Measurements from ENCODE around the gene NATD1. TPM values are rescaled to one million over a fixed set of nuclear protein-coding genes. Genes with fewer than 3 reads are reported as not detected.

The NATD1 gene
- total and polyA plus RNA-seq, 2 experiments from 2014 or later, result 2.1 to 8.1 TPM

DNA sequence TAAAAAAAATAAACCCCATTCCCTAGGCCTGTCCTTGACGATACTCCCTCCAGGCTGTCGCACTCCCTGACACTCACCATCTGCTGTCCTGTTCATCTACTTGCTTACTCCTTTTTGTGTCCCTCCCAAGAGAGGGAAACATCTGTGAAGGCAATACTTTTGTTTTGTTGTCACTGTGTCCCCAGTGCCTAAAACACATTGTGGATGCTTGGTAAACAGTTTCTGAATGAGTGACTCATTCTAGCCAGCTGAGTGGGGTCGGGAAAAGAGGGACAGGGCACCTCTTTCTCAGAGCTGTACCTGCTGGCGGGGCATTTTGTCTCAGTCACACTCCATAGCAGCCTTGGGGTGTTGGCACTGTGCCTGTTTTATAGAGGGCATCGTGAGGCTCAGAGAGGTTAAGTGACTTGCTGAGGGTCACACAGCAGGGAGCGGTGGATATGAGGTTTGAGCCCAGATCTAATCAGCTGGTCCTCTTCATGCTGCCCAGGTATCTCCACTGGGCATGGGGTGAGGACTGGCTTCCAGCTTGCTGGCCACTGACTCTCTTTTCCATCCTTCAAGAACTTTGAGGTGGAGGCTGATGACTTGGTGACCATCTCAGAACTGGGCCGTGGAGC is 46.9 kb upstream of the NATD1 start:
- peaks cover 3% of the 10 kb centered on the region; the same call in 1 of the 3 replicates for H3K4me1 Mint-ChIP-seq
- peaks cover 84% of the 10 kb centered on the region for H3K9me3 Mint-ChIP-seq
- DNase-seq (ENCODE audit: low spot score), result no peak
- no peak overlapping the region for H2AFZ ChIP-seq
- H3K27ac Mint-ChIP-seq, result no peak overlapping the region
- no peaks in the 10 kb centered on the region for H3F3A ChIP-seq (replicated peaks; ENCODE audit: low read depth)
- peaks cover 27% of the 10 kb centered on the region for H3K27me3 Mint-ChIP-seq (ENCODE audit: insufficient read depth, low read depth, poor library complexity)
- no peak overlapping the region for H3K27ac ChIP-seq (ENCODE audit: low read depth)
- no peaks in the 10 kb centered on the region for H3K9me2 ChIP-seq (ENCODE audit: insufficient read depth)
- no peak overlapping the region for H3K4me2 ChIP-seq
- no peaks in the 10 kb centered on the region for H3K4me1 ChIP-seq (ENCODE audit: insufficient read depth)
- TF ChIP-seq NANOG (IDR thresholded peaks at IDR 0.05; ENCODE audit: borderline replicate concordance) (no peak), ZNF114 (CRISPR knock-in tag; IDR thresholded peaks at IDR 0.05) (no peak), EZH2 (IDR thresholded peaks at IDR 0.05; ENCODE audit: low read depth, unreplicated experiment) (no peak), CREB1 (CRISPR knock-in tag; IDR thresholded peaks at IDR 0.05; ENCODE audit: low read depth) (no peak), STAT1 (IDR thresholded peaks at IDR 0.05; ENCODE audit: unreplicated experiment) (no peak), POLR2AphosphoS5 (IDR thresholded peaks at IDR 0.05; ENCODE audit: low read depth) (no peak), ZNF331 (CRISPR knock-in tag; IDR thresholded peaks at IDR 0.05; ENCODE audit: low read depth) (no peak), EZH2phosphoT487 (IDR thresholded peaks at IDR 0.05; ENCODE audit: unreplicated experiment) (no peak), JUNB (IDR thresholded peaks at IDR 0.05; ENCODE audit: unreplicated experiment) (no peak)
- TF ChIP-seq, protein P1, sequence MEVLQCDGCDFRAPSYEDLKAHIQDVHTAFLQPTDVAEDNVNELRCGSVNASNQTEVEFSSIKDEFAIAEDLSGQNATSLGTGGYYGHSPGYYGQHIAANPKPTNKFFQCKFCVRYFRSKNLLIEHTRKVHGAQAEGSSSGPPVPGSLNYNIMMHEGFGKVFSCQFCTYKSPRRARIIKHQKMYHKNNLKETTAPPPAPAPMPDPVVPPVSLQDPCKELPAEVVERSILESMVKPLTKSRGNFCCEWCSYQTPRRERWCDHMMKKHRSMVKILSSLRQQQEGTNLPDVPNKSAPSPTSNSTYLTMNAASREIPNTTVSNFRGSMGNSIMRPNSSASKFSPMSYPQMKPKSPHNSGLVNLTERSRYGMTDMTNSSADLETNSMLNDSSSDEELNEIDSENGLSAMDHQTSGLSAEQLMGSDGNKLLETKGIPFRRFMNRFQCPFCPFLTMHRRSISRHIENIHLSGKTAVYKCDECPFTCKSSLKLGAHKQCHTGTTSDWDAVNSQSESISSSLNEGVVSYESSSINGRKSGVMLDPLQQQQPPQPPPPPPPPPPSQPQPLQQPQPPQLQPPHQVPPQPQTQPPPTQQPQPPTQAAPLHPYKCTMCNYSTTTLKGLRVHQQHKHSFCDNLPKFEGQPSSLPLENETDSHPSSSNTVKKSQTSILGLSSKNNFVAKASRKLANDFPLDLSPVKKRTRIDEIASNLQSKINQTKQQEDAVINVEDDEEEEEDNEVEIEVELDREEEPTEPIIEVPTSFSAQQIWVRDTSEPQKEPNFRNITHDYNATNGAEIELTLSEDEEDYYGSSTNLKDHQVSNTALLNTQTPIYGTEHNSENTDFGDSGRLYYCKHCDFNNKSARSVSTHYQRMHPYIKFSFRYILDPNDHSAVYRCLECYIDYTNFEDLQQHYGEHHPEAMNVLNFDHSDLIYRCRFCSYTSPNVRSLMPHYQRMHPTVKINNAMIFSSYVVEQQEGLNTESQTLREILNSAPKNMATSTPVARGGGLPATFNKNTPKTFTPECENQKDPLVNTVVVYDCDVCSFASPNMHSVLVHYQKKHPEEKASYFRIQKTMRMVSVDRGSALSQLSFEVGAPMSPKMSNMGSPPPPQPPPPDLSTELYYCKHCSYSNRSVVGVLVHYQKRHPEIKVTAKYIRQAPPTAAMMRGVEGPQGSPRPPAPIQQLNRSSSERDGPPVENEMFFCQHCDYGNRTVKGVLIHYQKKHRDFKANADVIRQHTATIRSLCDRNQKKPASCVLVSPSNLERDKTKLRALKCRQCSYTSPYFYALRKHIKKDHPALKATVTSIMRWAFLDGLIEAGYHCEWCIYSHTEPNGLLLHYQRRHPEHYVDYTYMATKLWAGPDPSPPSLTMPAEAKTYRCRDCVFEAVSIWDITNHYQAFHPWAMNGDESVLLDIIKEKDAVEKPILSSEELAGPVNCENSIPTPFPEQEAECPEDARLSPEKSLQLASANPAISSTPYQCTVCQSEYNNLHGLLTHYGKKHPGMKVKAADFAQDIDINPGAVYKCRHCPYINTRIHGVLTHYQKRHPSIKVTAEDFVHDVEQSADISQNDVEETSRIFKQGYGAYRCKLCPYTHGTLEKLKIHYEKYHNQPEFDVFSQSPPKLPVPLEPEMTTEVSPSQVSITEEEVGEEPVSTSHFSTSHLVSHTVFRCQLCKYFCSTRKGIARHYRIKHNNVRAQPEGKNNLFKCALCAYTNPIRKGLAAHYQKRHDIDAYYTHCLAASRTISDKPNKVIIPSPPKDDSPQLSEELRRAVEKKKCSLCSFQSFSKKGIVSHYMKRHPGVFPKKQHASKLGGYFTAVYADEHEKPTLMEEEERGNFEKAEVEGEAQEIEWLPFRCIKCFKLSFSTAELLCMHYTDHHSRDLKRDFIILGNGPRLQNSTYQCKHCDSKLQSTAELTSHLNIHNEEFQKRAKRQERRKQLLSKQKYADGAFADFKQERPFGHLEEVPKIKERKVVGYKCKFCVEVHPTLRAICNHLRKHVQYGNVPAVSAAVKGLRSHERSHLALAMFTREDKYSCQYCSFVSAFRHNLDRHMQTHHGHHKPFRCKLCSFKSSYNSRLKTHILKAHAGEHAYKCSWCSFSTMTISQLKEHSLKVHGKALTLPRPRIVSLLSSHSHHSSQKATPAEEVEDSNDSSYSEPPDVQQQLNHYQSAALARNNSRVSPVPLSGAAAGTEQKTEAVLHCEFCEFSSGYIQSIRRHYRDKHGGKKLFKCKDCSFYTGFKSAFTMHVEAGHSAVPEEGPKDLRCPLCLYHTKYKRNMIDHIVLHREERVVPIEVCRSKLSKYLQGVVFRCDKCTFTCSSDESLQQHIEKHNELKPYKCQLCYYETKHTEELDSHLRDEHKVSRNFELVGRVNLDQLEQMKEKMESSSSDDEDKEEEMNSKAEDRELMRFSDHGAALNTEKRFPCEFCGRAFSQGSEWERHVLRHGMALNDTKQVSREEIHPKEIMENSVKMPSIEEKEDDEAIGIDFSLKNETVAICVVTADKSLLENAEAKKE (CRISPR knock-in tag; IDR thresholded peaks at IDR 0.05), result no peak
- TF ChIP-seq, protein P2, sequence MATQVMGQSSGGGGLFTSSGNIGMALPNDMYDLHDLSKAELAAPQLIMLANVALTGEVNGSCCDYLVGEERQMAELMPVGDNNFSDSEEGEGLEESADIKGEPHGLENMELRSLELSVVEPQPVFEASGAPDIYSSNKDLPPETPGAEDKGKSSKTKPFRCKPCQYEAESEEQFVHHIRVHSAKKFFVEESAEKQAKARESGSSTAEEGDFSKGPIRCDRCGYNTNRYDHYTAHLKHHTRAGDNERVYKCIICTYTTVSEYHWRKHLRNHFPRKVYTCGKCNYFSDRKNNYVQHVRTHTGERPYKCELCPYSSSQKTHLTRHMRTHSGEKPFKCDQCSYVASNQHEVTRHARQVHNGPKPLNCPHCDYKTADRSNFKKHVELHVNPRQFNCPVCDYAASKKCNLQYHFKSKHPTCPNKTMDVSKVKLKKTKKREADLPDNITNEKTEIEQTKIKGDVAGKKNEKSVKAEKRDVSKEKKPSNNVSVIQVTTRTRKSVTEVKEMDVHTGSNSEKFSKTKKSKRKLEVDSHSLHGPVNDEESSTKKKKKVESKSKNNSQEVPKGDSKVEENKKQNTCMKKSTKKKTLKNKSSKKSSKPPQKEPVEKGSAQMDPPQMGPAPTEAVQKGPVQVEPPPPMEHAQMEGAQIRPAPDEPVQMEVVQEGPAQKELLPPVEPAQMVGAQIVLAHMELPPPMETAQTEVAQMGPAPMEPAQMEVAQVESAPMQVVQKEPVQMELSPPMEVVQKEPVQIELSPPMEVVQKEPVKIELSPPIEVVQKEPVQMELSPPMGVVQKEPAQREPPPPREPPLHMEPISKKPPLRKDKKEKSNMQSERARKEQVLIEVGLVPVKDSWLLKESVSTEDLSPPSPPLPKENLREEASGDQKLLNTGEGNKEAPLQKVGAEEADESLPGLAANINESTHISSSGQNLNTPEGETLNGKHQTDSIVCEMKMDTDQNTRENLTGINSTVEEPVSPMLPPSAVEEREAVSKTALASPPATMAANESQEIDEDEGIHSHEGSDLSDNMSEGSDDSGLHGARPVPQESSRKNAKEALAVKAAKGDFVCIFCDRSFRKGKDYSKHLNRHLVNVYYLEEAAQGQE (IDR thresholded peaks at IDR 0.05; ENCODE audit: unreplicated experiment), result no peak
- TF ChIP-seq, protein P3, sequence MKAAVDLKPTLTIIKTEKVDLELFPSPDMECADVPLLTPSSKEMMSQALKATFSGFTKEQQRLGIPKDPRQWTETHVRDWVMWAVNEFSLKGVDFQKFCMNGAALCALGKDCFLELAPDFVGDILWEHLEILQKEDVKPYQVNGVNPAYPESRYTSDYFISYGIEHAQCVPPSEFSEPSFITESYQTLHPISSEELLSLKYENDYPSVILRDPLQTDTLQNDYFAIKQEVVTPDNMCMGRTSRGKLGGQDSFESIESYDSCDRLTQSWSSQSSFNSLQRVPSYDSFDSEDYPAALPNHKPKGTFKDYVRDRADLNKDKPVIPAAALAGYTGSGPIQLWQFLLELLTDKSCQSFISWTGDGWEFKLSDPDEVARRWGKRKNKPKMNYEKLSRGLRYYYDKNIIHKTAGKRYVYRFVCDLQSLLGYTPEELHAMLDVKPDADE (IDR thresholded peaks at IDR 0.05), result no peak
- TF ChIP-seq, protein P4, sequence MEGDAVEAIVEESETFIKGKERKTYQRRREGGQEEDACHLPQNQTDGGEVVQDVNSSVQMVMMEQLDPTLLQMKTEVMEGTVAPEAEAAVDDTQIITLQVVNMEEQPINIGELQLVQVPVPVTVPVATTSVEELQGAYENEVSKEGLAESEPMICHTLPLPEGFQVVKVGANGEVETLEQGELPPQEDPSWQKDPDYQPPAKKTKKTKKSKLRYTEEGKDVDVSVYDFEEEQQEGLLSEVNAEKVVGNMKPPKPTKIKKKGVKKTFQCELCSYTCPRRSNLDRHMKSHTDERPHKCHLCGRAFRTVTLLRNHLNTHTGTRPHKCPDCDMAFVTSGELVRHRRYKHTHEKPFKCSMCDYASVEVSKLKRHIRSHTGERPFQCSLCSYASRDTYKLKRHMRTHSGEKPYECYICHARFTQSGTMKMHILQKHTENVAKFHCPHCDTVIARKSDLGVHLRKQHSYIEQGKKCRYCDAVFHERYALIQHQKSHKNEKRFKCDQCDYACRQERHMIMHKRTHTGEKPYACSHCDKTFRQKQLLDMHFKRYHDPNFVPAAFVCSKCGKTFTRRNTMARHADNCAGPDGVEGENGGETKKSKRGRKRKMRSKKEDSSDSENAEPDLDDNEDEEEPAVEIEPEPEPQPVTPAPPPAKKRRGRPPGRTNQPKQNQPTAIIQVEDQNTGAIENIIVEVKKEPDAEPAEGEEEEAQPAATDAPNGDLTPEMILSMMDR (conservative IDR thresholded peaks at IDR 0.05; ENCODE audit: low read depth in 2 of 2), result no peak
- H3K36me3 ChIP-seq (ENCODE audit: insufficient read depth), result 0 out of 2 replicates have a peak, but pooled peaks cover 4% of the 10 kb centered on the region
- no peak for ATAC-seq
- no peak overlapping the region for H3K4me3 ChIP-seq
- no peaks in the 10 kb centered on the region for H3K79me2 ChIP-seq (replicated peaks; ENCODE audit: insufficient read depth)
- H4K20me1 ChIP-seq (replicated peaks; ENCODE audit: insufficient read depth), result peaks cover 2% of the 10 kb centered on the region; the same call in 1 of the 2 replicates
- no peaks in the 10 kb centered on the region for H3K27me3 ChIP-seq (ENCODE audit: insufficient read depth)
- no peak overlapping the region for H3K4me3 Mint-ChIP-seq
- peaks cover 38% of the 10 kb centered on the region for H3K36me3 Mint-ChIP-seq (ENCODE audit: low read depth)

All from GM23338 (cell line).